Activated CD4-positive, alpha-beta T cell treated with anti-CD3 and anti-CD28 coated beads, Interleukin-2, Interleukin-6, amounts not matched to agents 100 ng/mL and 50 ng/mL, durations not matched to agents 16 hours and 8 hours (primary cell): Measurements from ENCODE around the gene CTSF.
"Not testable (repeated sequence)": the region's sequence is repeated elsewhere in the genome, so short reads cannot be mapped to it uniquely, and the experiment has no call there.

Source experiments
- DNase-seq: peaks from one replicate; pipeline ENCODE4 v3.0.0-alpha.2; 2020

Gene CTSF

GRCh38 chr11:66568124-66568916, at the start of gene CTSF:
TSS of gene CTSF (minus strand) at chr11:66568606. CDS start at chr11:66568486, 120 bp downstream.
- peak; percentile 74 for DNase-seq

- DNase-seq = peak; percentile 30
Observed at GRCh38 chr11:66617155-66617834, 48.9 kb upstream of the CTSF start.

- DNase-seq = peak; percentile 100
Observed at GRCh38 chr11:66616379-66617154, 48.2 kb upstream of the CTSF start, which contains the start of gene RBM14. TSS of gene RBM14 (plus strand) at chr11:66616630. CDS start at chr11:66616721, 91 bp downstream.

GRCh38 chr11:66614073-66614472, 45.7 kb upstream of the CTSF start:
- DNase-seq = no peak

- DNase-seq = no peak
Observed at GRCh38 chr11:66612458-66612857, 44.1 kb upstream of the CTSF start.

GRCh38 chr11:66609721-66610617, 41.6 kb upstream of the CTSF start:
- DNase-seq = no peak

GRCh38 chr11:66607126-66607834, 38.9 kb upstream of the CTSF start:
- no peak for DNase-seq

GRCh38 chr11:66606608-66607007, 38.2 kb upstream of the CTSF start:
- DNase-seq = not testable (repeated sequence)

GRCh38 chr11:66604155-66604554, 35.7 kb upstream of the CTSF start:
- no peak for DNase-seq

- no peak for DNase-seq
Observed at GRCh38 chr11:66603072-66603471, 34.7 kb upstream of the CTSF start.

GRCh38 chr11:66600631-66601233, 32.3 kb upstream of the CTSF start:
- DNase-seq = no peak

GRCh38 chr11:66600219-66600618, 31.8 kb upstream of the CTSF start:
- DNase-seq = no peak

- DNase-seq = no peak
Observed at GRCh38 chr11:66598993-66599392, 30.6 kb upstream of the CTSF start.

- DNase-seq = no peak
Observed at GRCh38 chr11:66595245-66595904, 27.0 kb upstream of the CTSF start.

GRCh38 chr11:66593650-66594049, 25.2 kb upstream of the CTSF start:
- no peak for DNase-seq

- DNase-seq = no peak
Observed at GRCh38 chr11:66593303-66593635, 24.9 kb upstream of the CTSF start.

GRCh38 chr11:66592457-66593302, 24.3 kb upstream of the CTSF start, which contains the start of the genes CCDC87 and CCS:
TSS of gene CCDC87 (minus strand) at chr11:66593063. CDS start at chr11:66593015, 48 bp downstream.
TSS of gene CCS (plus strand) at chr11:66593185. CDS start at chr11:66593262, 77 bp downstream.
- DNase-seq = peak; percentile 99

GRCh38 chr11:66591175-66591574, 22.8 kb upstream of the CTSF start:
- DNase-seq = no peak

GRCh38 chr11:66589996-66590675, 21.7 kb upstream of the CTSF start:
- no peak for DNase-seq
